ENCODE results near the gene CREBBP.

Gene CREBBP

GRCh38 chr16:3788711-3789374 lies 91.7 kb downstream of the CREBBP start:
- Histone ChIP-seq H3K79me1 (ENCODE audit: low read depth, low read length) (peaks cover 8% of the 10 kb centered on the region), H3K4ac (ENCODE audit: low read length) (no peak overlapping the region), H3K23ac (ENCODE audit: low read depth, low read length, poor library complexity) (no peak overlapping the region), H3K14ac (ENCODE audit: low read length) (no peak overlapping the region), H3K27ac (replicated peaks; ENCODE audit: low read length) (no peak overlapping the region), H3K18ac (ENCODE audit: low read length) (no peak overlapping the region), H2BK5ac (ENCODE audit: low read length) (no peak overlapping the region), H2BK12ac (ENCODE audit: low read length) (no peak overlapping the region), H4K91ac (ENCODE audit: low read depth, low read length, poor library complexity) (no peak overlapping the region), H3K4me2 (ENCODE audit: insufficient read depth, low read length, poor library complexity, severe bottlenecking) (no peak overlapping the region), H3K4me1 (ENCODE audit: control insufficient read depth in 2 of 2, insufficient read depth in 1 of 2, low read depth in 1 of 2, low read length in 2 of 2) (no peaks in the 10 kb centered on the region), H4K8ac (ENCODE audit: low read depth, low read length) (no peak overlapping the region), H3K27me3 (ENCODE audit: control insufficient read depth in 3 of 3, insufficient read depth in 3 of 3, low read depth in 1 of 3, low read length in 3 of 3) (no peaks in the 10 kb centered on the region), H3K4me3 (ENCODE audit: low read length in 2 of 2) (no peak overlapping the region), H3K36me3 (replicated peaks in 1 of 2; ENCODE audit: control insufficient read depth in 2 of 2, insufficient read depth in 2 of 2, low read length in 2 of 2) (peaks cover 30 to 96% of the 10 kb centered on the region in 2 donors), H3K9me3 (replicated peaks in 1 of 2; ENCODE audit: control insufficient read depth in 2 of 2, insufficient read depth in 1 of 2, low read depth in 1 of 2, low read length in 2 of 2) (no peaks in the 10 kb centered on the region), H2AK5ac (ENCODE audit: low read depth, low read length) (no peak overlapping the region), H3K9ac (ENCODE audit: low read depth, low read length, poor library complexity) (no peak overlapping the region), H2BK15ac (ENCODE audit: low read length) (no peak overlapping the region), H2BK120ac (ENCODE audit: low read depth, low read length) (no peak overlapping the region), H2AFZ (ENCODE audit: low read length) (no peak overlapping the region)
- DNase-seq (ENCODE audit: low spot score), result no peak
- WGBS, 2 donors (ENCODE audit: extremely low coverage in 2 of 2, insufficient read length in 2 of 2, insufficient replicate concordance in 1 of 2), result no CpG with 5 or more reads among the region's 9 CpGs

GRCh38 chr16:3787924-3788661 lies 92.4 kb downstream of the CREBBP start:
- Histone ChIP-seq H3K9me3 (replicated peaks in 1 of 2; ENCODE audit: control insufficient read depth in 2 of 2, insufficient read depth in 1 of 2, low read depth in 1 of 2, low read length in 2 of 2) (no peaks in the 10 kb centered on the region), H3K79me1 (ENCODE audit: low read depth, low read length) (peaks cover 8% of the 10 kb centered on the region), H4K91ac (ENCODE audit: low read depth, low read length, poor library complexity) (no peak overlapping the region), H3K4me3 (ENCODE audit: low read length in 2 of 2) (no peak overlapping the region), H3K4me2 (ENCODE audit: insufficient read depth, low read length, poor library complexity, severe bottlenecking) (no peak overlapping the region), H3K18ac (ENCODE audit: low read length) (no peak overlapping the region), H3K14ac (ENCODE audit: low read length) (no peak overlapping the region), H2BK15ac (ENCODE audit: low read length) (no peak overlapping the region), H2AFZ (ENCODE audit: low read length) (no peak overlapping the region), H3K4me1 (ENCODE audit: control insufficient read depth in 2 of 2, insufficient read depth in 1 of 2, low read depth in 1 of 2, low read length in 2 of 2) (no peaks in the 10 kb centered on the region), H3K27ac (replicated peaks; ENCODE audit: low read length) (no peak overlapping the region), H3K36me3 (replicated peaks in 1 of 2; ENCODE audit: control insufficient read depth in 2 of 2, insufficient read depth in 2 of 2, low read length in 2 of 2) (peaks cover 32 to 96% of the 10 kb centered on the region in 2 donors), H3K27me3 (ENCODE audit: control insufficient read depth in 3 of 3, insufficient read depth in 3 of 3, low read depth in 1 of 3, low read length in 3 of 3) (no peaks in the 10 kb centered on the region), H2BK5ac (ENCODE audit: low read length) (no peak overlapping the region), H3K4ac (ENCODE audit: low read length) (no peak overlapping the region), H2BK120ac (ENCODE audit: low read depth, low read length) (no peak overlapping the region), H2BK12ac (ENCODE audit: low read length) (no peak overlapping the region), H3K23ac (ENCODE audit: low read depth, low read length, poor library complexity) (no peak overlapping the region), H3K9ac (ENCODE audit: low read depth, low read length, poor library complexity) (no peak overlapping the region), H4K8ac (ENCODE audit: low read depth, low read length) (no peak overlapping the region), H2AK5ac (ENCODE audit: low read depth, low read length) (no peak overlapping the region)
- DNase-seq (ENCODE audit: low spot score), result no peak
- no CpG with 5 or more reads among the region's 10 CpGs for WGBS, 2 donors (ENCODE audit: extremely low coverage in 2 of 2, insufficient read length in 2 of 2, insufficient replicate concordance in 1 of 2)

- no peak for DNase-seq (ENCODE audit: low spot score)
Observed at GRCh38 chr16:3785413-3785812, 95.1 kb downstream of the CREBBP start.

GRCh38 chr16:3783516-3783915 lies 97.0 kb downstream of the CREBBP start:
- WGBS, 2 donors (ENCODE audit: extremely low coverage in 2 of 2, insufficient read length in 2 of 2, insufficient replicate concordance in 1 of 2), result no CpG with 5 or more reads among the region's 3 CpGs
- Histone ChIP-seq H3K4ac (ENCODE audit: low read length) (no peak overlapping the region), H3K9ac (ENCODE audit: low read depth, low read length, poor library complexity) (no peak overlapping the region), H3K4me1 (ENCODE audit: control insufficient read depth in 2 of 2, insufficient read depth in 1 of 2, low read depth in 1 of 2, low read length in 2 of 2) (no peaks in the 10 kb centered on the region), H3K27ac (replicated peaks; ENCODE audit: low read length) (no peak overlapping the region), H3K36me3 (replicated peaks in 1 of 2; ENCODE audit: control insufficient read depth in 2 of 2, insufficient read depth in 2 of 2, low read length in 2 of 2) (peaks cover 34 to 95% of the 10 kb centered on the region in 2 donors), H4K91ac (ENCODE audit: low read depth, low read length, poor library complexity) (no peak overlapping the region), H3K9me3 (replicated peaks in 1 of 2; ENCODE audit: control insufficient read depth in 2 of 2, insufficient read depth in 1 of 2, low read depth in 1 of 2, low read length in 2 of 2) (no peaks in the 10 kb centered on the region), H2BK12ac (ENCODE audit: low read length) (no peak overlapping the region), H2BK15ac (ENCODE audit: low read length) (no peak overlapping the region), H2AFZ (ENCODE audit: low read length) (no peak overlapping the region), H2BK5ac (ENCODE audit: low read length) (no peak overlapping the region), H2BK120ac (ENCODE audit: low read depth, low read length) (no peak overlapping the region), H3K18ac (ENCODE audit: low read length) (no peak overlapping the region), H3K23ac (ENCODE audit: low read depth, low read length, poor library complexity) (no peak overlapping the region), H3K27me3 (ENCODE audit: control insufficient read depth in 3 of 3, insufficient read depth in 3 of 3, low read depth in 1 of 3, low read length in 3 of 3) (no peaks in the 10 kb centered on the region), H4K8ac (ENCODE audit: low read depth, low read length) (no peak overlapping the region), H3K4me3 (ENCODE audit: low read length in 2 of 2) (no peak overlapping the region), H3K4me2 (ENCODE audit: insufficient read depth, low read length, poor library complexity, severe bottlenecking) (no peak overlapping the region), H3K79me1 (ENCODE audit: low read depth, low read length) (peaks cover 6% of the 10 kb centered on the region), H2AK5ac (ENCODE audit: low read depth, low read length) (no peak overlapping the region), H3K14ac (ENCODE audit: low read length) (no peak overlapping the region)
- no peak for DNase-seq (ENCODE audit: low spot score)

More at GRCh38 chr16:3785413-3785812, 95.1 kb downstream of the CREBBP start:
- Histone ChIP-seq H3K4me3 (ENCODE audit: low read length in 2 of 2) (peak overlapping the region in 1 of 2 donors; percentile 5), H3K36me3 (replicated peaks in 1 of 2; ENCODE audit: control insufficient read depth in 2 of 2, insufficient read depth in 2 of 2, low read length in 2 of 2) (peaks cover 25 to 96% of the 10 kb centered on the region in 2 donors), H3K23ac (ENCODE audit: low read depth, low read length, poor library complexity) (no peak overlapping the region), H2BK15ac (ENCODE audit: low read length) (no peak overlapping the region), H4K8ac (ENCODE audit: low read depth, low read length) (no peak overlapping the region), H3K4me2 (ENCODE audit: insufficient read depth, low read length, poor library complexity, severe bottlenecking) (no peak overlapping the region), H3K4ac (ENCODE audit: low read length) (no peak overlapping the region), H2BK120ac (ENCODE audit: low read depth, low read length) (no peak overlapping the region), H2AFZ (ENCODE audit: low read length) (no peak overlapping the region), H2BK12ac (ENCODE audit: low read length) (no peak overlapping the region), H3K79me1 (ENCODE audit: low read depth, low read length) (peaks cover 6% of the 10 kb centered on the region), H3K9ac (ENCODE audit: low read depth, low read length, poor library complexity) (no peak overlapping the region), H3K27me3 (ENCODE audit: control insufficient read depth in 3 of 3, insufficient read depth in 3 of 3, low read depth in 1 of 3, low read length in 3 of 3) (no peaks in the 10 kb centered on the region), H2AK5ac (ENCODE audit: low read depth, low read length) (no peak overlapping the region), H3K4me1 (ENCODE audit: control insufficient read depth in 2 of 2, insufficient read depth in 1 of 2, low read depth in 1 of 2, low read length in 2 of 2) (no peaks in the 10 kb centered on the region), H3K9me3 (replicated peaks in 1 of 2; ENCODE audit: control insufficient read depth in 2 of 2, insufficient read depth in 1 of 2, low read depth in 1 of 2, low read length in 2 of 2) (no peaks in the 10 kb centered on the region), H3K18ac (ENCODE audit: low read length) (no peak overlapping the region), H3K27ac (replicated peaks; ENCODE audit: low read length) (no peak overlapping the region), H3K14ac (ENCODE audit: low read length) (no peak overlapping the region), H2BK5ac (ENCODE audit: low read length) (no peak overlapping the region), H4K91ac (ENCODE audit: low read depth, low read length, poor library complexity) (no peak overlapping the region)
- WGBS, 2 donors (ENCODE audit: extremely low coverage in 2 of 2, insufficient read length in 2 of 2, insufficient replicate concordance in 1 of 2), result no CpG with 5 or more reads among the region's 12 CpGs

Measured in neuronal stem cell (in vitro differentiated cells).